HUES64 (cell line): ENCODE data around the gene ALX4.

Source experiments
- H3K27ac ChIP-seq: 2 replicates; pipeline ENCODE4 v1.7.0; 2013; ENCODE audit warnings: low read depth, low read length, inconsistent platforms
- H3K27me3 ChIP-seq: 2 replicates; pipeline ENCODE4 v1.6.1; 2013; ENCODE audit warnings: mild to moderate bottlenecking, low read length; ENCODE audit not compliant: insufficient read depth
- H3K36me3 ChIP-seq: 2 replicates; pipeline ENCODE4 v1.6.1; 2013; ENCODE audit warnings: mild to moderate bottlenecking, low read length; ENCODE audit not compliant: insufficient read depth
- H3K4me1 ChIP-seq: 2 replicates; pipeline ENCODE4 v1.6.1; 2013; ENCODE audit warnings: mild to moderate bottlenecking, low read length, moderate library complexity; ENCODE audit not compliant: insufficient read depth
- H3K4me3 ChIP-seq: 2 replicates; pipeline ENCODE4 v1.5.1; 2013; ENCODE audit warnings: mild to moderate bottlenecking, low read length, moderate library complexity
- H3K9ac ChIP-seq: 2 replicates; pipeline ENCODE4 v1.6.1; 2013; ENCODE audit warnings: mild to moderate bottlenecking, low read depth, low read length
- H3K9me3 ChIP-seq: 2 replicates; pipeline ENCODE4 v1.6.1; 2013; ENCODE audit warnings: low read depth, low read length; ENCODE audit not compliant: insufficient read depth
- WGBS: fragments of 150-250, 120-280 bp; methylation state at CpG from one replicate; pipeline ENCODE4 v1.1.7; 2013; ENCODE audit warnings: missing lambda C conversion rate; 5-methylcytosine and 5-hydroxymethylcytosine counted together

ALX4 gene

GRCh38 chr11:44335052-44335760, 25.3 kb upstream of the ALX4 start:
- H3K4me3 ChIP-seq: peak overlapping the region; percentile 4; the same call in 1 of the 2 replicates
- H3K4me1 ChIP-seq: peaks cover 43% of the 10 kb centered on the region
- H3K27me3 ChIP-seq: peaks cover 86% of the 10 kb centered on the region
- 11% methylated on average over 9 of the region's 12 CpGs for WGBS
- H3K9me3 ChIP-seq: no peaks in the 10 kb centered on the region
- H3K9ac ChIP-seq: no peak overlapping the region
- H3K36me3 ChIP-seq: no peaks in the 10 kb centered on the region
- no peak overlapping the region for H3K27ac ChIP-seq

- Histone ChIP-seq H3K27me3 (peaks cover 91% of the 10 kb centered on the region), H3K27ac (no peak overlapping the region), H3K4me1 (peaks cover 43% of the 10 kb centered on the region), H3K9me3 (no peaks in the 10 kb centered on the region), H3K36me3 (no peaks in the 10 kb centered on the region), H3K9ac (no peak overlapping the region), H3K4me3 (peak overlapping the region; percentile 4; the same call in 1 of the 2 replicates)
- 7% methylated on average over 7 of the region's 7 CpGs for WGBS
Measured at GRCh38 chr11:44334356-44335004, 24.5 kb upstream of the ALX4 start.

GRCh38 chr11:44333271-44334218, 23.6 kb upstream of the ALX4 start:
- Histone ChIP-seq H3K4me3 (no peak overlapping the region), H3K9ac (no peak overlapping the region), H3K9me3 (no peaks in the 10 kb centered on the region), H3K27ac (no peak overlapping the region), H3K27me3 (peaks cover 91% of the 10 kb centered on the region), H3K36me3 (no peaks in the 10 kb centered on the region), H3K4me1 (peaks cover 36% of the 10 kb centered on the region)
- WGBS: 72% methylated on average over 14 of the region's 14 CpGs

- WGBS: 69% methylated on average over 5 of the region's 6 CpGs
- Histone ChIP-seq H3K27ac (no peak overlapping the region), H3K36me3 (no peaks in the 10 kb centered on the region)
Measured at GRCh38 chr11:44332665-44333064, 22.7 kb upstream of the ALX4 start.

GRCh38 chr11:44329472-44330230, 19.7 kb upstream of the ALX4 start:
- H3K9ac ChIP-seq: no peak overlapping the region
- WGBS: 76% methylated on average over 8 of the region's 8 CpGs

More at GRCh38 chr11:44332665-44333064, 22.7 kb upstream of the ALX4 start:
- H3K9ac ChIP-seq: no peak overlapping the region
- H3K27me3 ChIP-seq: peaks cover 91% of the 10 kb centered on the region
- H3K4me3 ChIP-seq: no peak overlapping the region
- no peaks in the 10 kb centered on the region for H3K9me3 ChIP-seq
- peaks cover 29% of the 10 kb centered on the region for H3K4me1 ChIP-seq

GRCh38 chr11:44328138-44328660, 18.3 kb upstream of the ALX4 start:
- 70% methylated on average over 11 of the region's 11 CpGs for WGBS
- no peaks in the 10 kb centered on the region for H3K9me3 ChIP-seq
- no peak overlapping the region for H3K4me3 ChIP-seq
- no peak overlapping the region for H3K9ac ChIP-seq
- no peak overlapping the region for H3K27ac ChIP-seq
- H3K27me3 ChIP-seq: peaks cover 91% of the 10 kb centered on the region
- no peaks in the 10 kb centered on the region for H3K4me1 ChIP-seq
- H3K36me3 ChIP-seq: no peaks in the 10 kb centered on the region

More at GRCh38 chr11:44329472-44330230, 19.7 kb upstream of the ALX4 start:
- peaks cover 91% of the 10 kb centered on the region for H3K27me3 ChIP-seq
- H3K4me3 ChIP-seq: no peak overlapping the region
- H3K9me3 ChIP-seq: no peaks in the 10 kb centered on the region
- no peaks in the 10 kb centered on the region for H3K36me3 ChIP-seq
- peaks cover 8% of the 10 kb centered on the region; the same call in 1 of the 2 replicates for H3K4me1 ChIP-seq
- H3K27ac ChIP-seq: no peak overlapping the region

- H3K9ac ChIP-seq: no peak overlapping the region
- WGBS: 71% methylated on average over 10 of the region's 10 CpGs
- H3K4me3 ChIP-seq: no peak overlapping the region
- H3K27me3 ChIP-seq: peaks cover 92% of the 10 kb centered on the region
- H3K36me3 ChIP-seq: no peaks in the 10 kb centered on the region
- no peak overlapping the region for H3K27ac ChIP-seq
- no peaks in the 10 kb centered on the region for H3K9me3 ChIP-seq
- no peaks in the 10 kb centered on the region for H3K4me1 ChIP-seq
Measured at GRCh38 chr11:44327730-44328129, 17.8 kb upstream of the ALX4 start.

- no peak overlapping the region for H3K27ac ChIP-seq
- no peaks in the 10 kb centered on the region for H3K9me3 ChIP-seq
- no peaks in the 10 kb centered on the region for H3K36me3 ChIP-seq
- 70% methylated on average over 15 of the region's 15 CpGs for WGBS
- no peak overlapping the region for H3K4me3 ChIP-seq
- H3K4me1 ChIP-seq: no peaks in the 10 kb centered on the region
- H3K27me3 ChIP-seq: peaks cover 95% of the 10 kb centered on the region
- no peak overlapping the region for H3K9ac ChIP-seq
Measured at GRCh38 chr11:44326615-44327475, 16.9 kb upstream of the ALX4 start.

GRCh38 chr11:44325698-44326097, 15.8 kb upstream of the ALX4 start:
- no peak overlapping the region for H3K9ac ChIP-seq
- H3K27ac ChIP-seq: no peak overlapping the region
- no peaks in the 10 kb centered on the region for H3K4me1 ChIP-seq
- H3K36me3 ChIP-seq: no peaks in the 10 kb centered on the region
- no peaks in the 10 kb centered on the region for H3K9me3 ChIP-seq
- WGBS: 77% methylated on average over 5 of the region's 5 CpGs
- peaks cover 100% of the 10 kb centered on the region for H3K27me3 ChIP-seq
- no peak overlapping the region for H3K4me3 ChIP-seq
